ENCODE results near the gene RIPOR2. TPM values are rescaled to one million over a fixed set of nuclear protein-coding genes. Genes with fewer than 3 reads are reported as not detected.

RIPOR2 gene
- total and polyA plus RNA-seq, 4 donors: 1.6 to 10.9 (median 3.7) TPM

DNA sequence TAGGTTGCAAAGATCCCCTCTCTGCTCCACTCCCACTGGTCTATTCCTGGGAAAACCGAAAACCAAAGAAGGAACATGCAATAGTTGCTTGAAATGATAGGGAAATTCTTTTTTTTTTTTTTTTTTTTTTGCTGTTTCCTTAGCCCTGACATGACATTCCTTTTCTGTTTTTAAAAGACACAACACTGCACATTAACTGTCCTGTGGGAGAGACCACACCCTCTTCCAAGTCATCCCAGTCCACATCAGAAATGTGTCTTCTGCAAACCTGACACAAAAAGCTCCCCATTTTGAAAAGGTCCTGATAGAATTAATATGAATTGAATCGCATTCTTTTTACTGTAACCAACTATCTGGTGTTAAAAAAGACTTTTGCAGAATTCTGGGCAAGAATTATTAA lies 43.4 kb upstream of the RIPOR2 start:
- WGBS: 87% methylated on average over 2 of the region's 2 CpGs
- H3K27ac ChIP-seq (ENCODE audit: low read depth in 1 of 2, low read length in 2 of 2): no peak overlapping the region
- DNase-seq (ENCODE audit: low spot score): no peak
- H3K27me3 ChIP-seq (ENCODE audit: control insufficient read depth in 4 of 4, insufficient read depth in 4 of 4, low read length in 3 of 4): no peaks in the 10 kb centered on the region
- H3K9ac ChIP-seq (ENCODE audit: low read depth in 1 of 2, low read length in 2 of 2): no peak overlapping the region
- no peak overlapping the region for H3K4me3 ChIP-seq (ENCODE audit: low read depth in 1 of 3, low read length in 3 of 3)
- no peaks in the 10 kb centered on the region for H3K9me3 ChIP-seq (ENCODE audit: control insufficient read depth in 4 of 4, low read length in 3 of 4)
- no peak for TF ChIP-seq REST (IDR thresholded peaks at IDR 0.05)
- H3K36me3 ChIP-seq (ENCODE audit: control insufficient read depth in 4 of 4, insufficient read depth in 3 of 4, low read depth in 1 of 4, low read length in 3 of 4): no peaks in the 10 kb centered on the region
- H3K4me1 ChIP-seq (ENCODE audit: control insufficient read depth in 4 of 4, insufficient read depth in 4 of 4, low read length in 3 of 4): no peaks in the 10 kb centered on the region

GRCh38 chr6:24974182-24975171 lies 38.7 kb upstream of the RIPOR2 start:
- TF ChIP-seq ATF3 (IDR thresholded peaks at IDR 0.05): no peak
- TF ChIP-seq GABPA (IDR thresholded peaks at IDR 0.05 in 1 of 2, conservative IDR thresholded peaks at IDR 0.05 in 1 of 2): no peak
- TF ChIP-seq REST (IDR thresholded peaks at IDR 0.05): no peak
- no peak for TF ChIP-seq FOXA1 (IDR thresholded peaks at IDR 0.05)
- TF ChIP-seq NR2F2 (IDR thresholded peaks at IDR 0.05): no peak
- TF ChIP-seq RAD21 (IDR thresholded peaks at IDR 0.05): no peak
- no peak for TF ChIP-seq TAF1 (conservative IDR thresholded peaks at IDR 0.05)
- no peak for TF ChIP-seq HNF4G (IDR thresholded peaks at IDR 0.05)
- TF ChIP-seq JUND (IDR thresholded peaks at IDR 0.05): no peak
- TF ChIP-seq CTCF (IDR thresholded peaks at IDR 0.05; ENCODE audit: low read depth, low read length, missing input control): no peak
- no peak for TF ChIP-seq YY1 (IDR thresholded peaks at IDR 0.05)
- no peak for TF ChIP-seq EGR1 (IDR thresholded peaks at IDR 0.05; ENCODE audit: low read depth in 2 of 2)
- 83% methylated on average over 7 of the region's 7 CpGs for WGBS
- no peaks in the 10 kb centered on the region for H3K9me3 ChIP-seq (ENCODE audit: control insufficient read depth in 4 of 4, low read length in 3 of 4)
- H3K27me3 ChIP-seq (ENCODE audit: control insufficient read depth in 4 of 4, insufficient read depth in 4 of 4, low read length in 3 of 4): peaks cover 0 to 4% (median 0%) of the 10 kb centered on the region in 4 donors
- H3K9ac ChIP-seq (ENCODE audit: low read depth in 1 of 2, low read length in 2 of 2): no peak overlapping the region
- no peak overlapping the region for H3K27ac ChIP-seq (ENCODE audit: low read depth in 1 of 2, low read length in 2 of 2)
- no peak overlapping the region for H3K4me3 ChIP-seq (ENCODE audit: low read depth in 1 of 3, low read length in 3 of 3)
- H3K4me1 ChIP-seq (ENCODE audit: control insufficient read depth in 4 of 4, insufficient read depth in 4 of 4, low read length in 3 of 4): no peaks in the 10 kb centered on the region
- no peaks in the 10 kb centered on the region for H3K36me3 ChIP-seq (ENCODE audit: control insufficient read depth in 4 of 4, insufficient read depth in 3 of 4, low read depth in 1 of 4, low read length in 3 of 4)
- DNase-seq (ENCODE audit: low spot score): no peak

All from liver (tissue), 9 donors.